Measurements from ENCODE around the gene ILDR1. TPM values are rescaled to one million over a fixed set of nuclear protein-coding genes. Genes with fewer than 3 reads are reported as not detected.

ILDR1 gene
- total RNA-seq, 1 donor from 2014 or later, result 0.34 TPM

DNA sequence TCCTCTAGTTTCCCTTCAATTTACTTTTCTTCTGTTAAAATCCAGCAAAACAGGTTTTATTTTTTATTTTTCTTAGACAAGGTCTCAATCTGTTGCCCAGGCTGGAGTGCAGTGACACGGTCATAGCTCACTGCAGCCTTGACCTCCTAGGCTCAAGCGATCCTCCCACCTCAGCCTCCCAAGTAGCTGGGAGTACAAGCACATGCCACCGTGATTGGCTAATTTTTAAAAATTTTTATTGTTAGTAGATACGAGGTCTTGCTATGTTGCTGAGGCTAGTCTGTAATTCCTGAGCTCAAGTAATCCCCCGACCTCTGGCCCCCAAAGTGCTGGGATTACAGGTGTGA is 41.6 kb downstream of the ILDR1 start:
- Mint-ChIP-seq H3K27me3 (ENCODE audit: insufficient read depth) (peaks cover 5% of the 10 kb centered on the region), H3K27ac (no peak overlapping the region), H3K4me3 (no peak overlapping the region), H3K36me3 (ENCODE audit: low read depth) (peaks cover 18% of the 10 kb centered on the region), H3K4me1 (ENCODE audit: low read depth) (peaks cover 30% of the 10 kb centered on the region), H3K9me3 (peaks cover 35% of the 10 kb centered on the region)
- intact Hi-C loops (cut with micrococcal nuclease), result loop anchor here (10.0 kb wide), 1 partner anchor 274 kb away; no protein-coding TSS in a partner anchor
- DNase-seq (ENCODE audit: low spot score), result no peak

GRCh38 chr3:121979734-121980449 is 42.2 kb downstream of the ILDR1 start:
- H3K27me3 Mint-ChIP-seq (ENCODE audit: insufficient read depth), result peaks cover 2% of the 10 kb centered on the region
- H3K27ac Mint-ChIP-seq, result no peak overlapping the region
- peaks cover 31% of the 10 kb centered on the region for H3K9me3 Mint-ChIP-seq
- DNase-seq (ENCODE audit: low spot score), result no peak
- H3K36me3 Mint-ChIP-seq (ENCODE audit: low read depth), result peaks cover 16% of the 10 kb centered on the region
- intact Hi-C loops (cut with micrococcal nuclease), result loop anchor here (10.0 kb wide), 1 partner anchor 275 kb away; no protein-coding TSS in a partner anchor
- H3K4me1 Mint-ChIP-seq (ENCODE audit: low read depth), result peaks cover 30% of the 10 kb centered on the region
- no peak overlapping the region for H3K4me3 Mint-ChIP-seq

DNA sequence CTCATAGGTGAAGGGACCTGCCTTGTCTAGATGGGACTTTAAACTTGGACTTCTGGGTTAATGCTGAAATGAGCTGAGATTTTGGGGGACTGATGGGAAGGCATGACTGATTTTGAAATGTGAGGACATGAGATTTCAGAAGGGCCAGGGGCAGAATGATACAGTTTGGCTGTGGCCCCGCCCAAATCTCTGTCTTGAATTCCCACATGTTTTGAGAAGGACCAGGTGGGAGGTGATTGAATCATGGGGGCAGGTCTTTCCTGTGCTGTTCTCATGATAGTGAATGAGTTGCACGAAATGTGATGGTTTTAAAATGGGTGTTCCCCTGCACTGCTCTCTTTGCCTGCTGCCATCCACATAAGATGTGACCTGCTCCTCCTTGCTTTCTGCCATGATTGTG is 42.8 kb downstream of the ILDR1 start:
- peaks cover 30% of the 10 kb centered on the region for H3K4me1 Mint-ChIP-seq (ENCODE audit: low read depth)
- H3K9me3 Mint-ChIP-seq, result peaks cover 24% of the 10 kb centered on the region
- H3K27ac Mint-ChIP-seq, result no peak overlapping the region
- no peak overlapping the region for H3K4me3 Mint-ChIP-seq
- peaks cover 13% of the 10 kb centered on the region for H3K36me3 Mint-ChIP-seq (ENCODE audit: low read depth)
- intact Hi-C loops (cut with micrococcal nuclease), result no loop called here
- H3K27me3 Mint-ChIP-seq (ENCODE audit: insufficient read depth), result peaks cover 2% of the 10 kb centered on the region
- no peak for DNase-seq (ENCODE audit: low spot score)

DNA sequence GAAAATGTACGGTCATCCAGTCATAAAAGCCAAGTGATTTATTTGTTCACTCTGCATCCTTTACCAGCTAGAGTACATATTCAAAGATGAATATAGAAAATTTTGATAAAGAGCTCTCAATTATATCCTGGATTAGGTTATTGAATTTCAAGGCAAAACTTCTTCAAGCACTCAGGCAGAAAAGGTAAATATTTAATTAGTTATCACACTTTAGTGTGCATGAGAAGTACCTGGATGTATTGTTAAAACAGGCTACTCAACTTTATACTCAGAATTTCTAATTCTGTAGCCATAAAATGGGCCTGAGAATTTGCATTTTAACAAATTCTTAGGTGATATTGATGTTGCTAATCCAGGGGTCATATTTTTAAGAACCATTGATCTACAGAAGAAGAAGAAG is 45.3 kb downstream of the ILDR1 start:
- H3K27me3 Mint-ChIP-seq (ENCODE audit: insufficient read depth), result no peaks in the 10 kb centered on the region
- H3K36me3 Mint-ChIP-seq (ENCODE audit: low read depth), result peaks cover 5% of the 10 kb centered on the region
- no peak for DNase-seq (ENCODE audit: low spot score)
- peaks cover 29% of the 10 kb centered on the region for H3K4me1 Mint-ChIP-seq (ENCODE audit: low read depth)
- no peak overlapping the region for H3K27ac Mint-ChIP-seq
- H3K9me3 Mint-ChIP-seq, result peaks cover 16% of the 10 kb centered on the region
- H3K4me3 Mint-ChIP-seq, result no peak overlapping the region
- intact Hi-C loops (cut with micrococcal nuclease), result no loop called here

- intact Hi-C loops (cut with micrococcal nuclease), result no loop called here
- no peaks in the 10 kb centered on the region for H3K27me3 Mint-ChIP-seq (ENCODE audit: insufficient read depth)
- H3K36me3 Mint-ChIP-seq (ENCODE audit: low read depth), result peaks cover 5% of the 10 kb centered on the region
- no peak overlapping the region for H3K4me3 Mint-ChIP-seq
- no peak for DNase-seq (ENCODE audit: low spot score)
- H3K9me3 Mint-ChIP-seq, result peaks cover 16% of the 10 kb centered on the region
- H3K27ac Mint-ChIP-seq, result no peak overlapping the region
- peaks cover 20% of the 10 kb centered on the region for H3K4me1 Mint-ChIP-seq (ENCODE audit: low read depth)
Observed at GRCh38 chr3:121975702-121976302, 46.2 kb downstream of the ILDR1 start.

DNA sequence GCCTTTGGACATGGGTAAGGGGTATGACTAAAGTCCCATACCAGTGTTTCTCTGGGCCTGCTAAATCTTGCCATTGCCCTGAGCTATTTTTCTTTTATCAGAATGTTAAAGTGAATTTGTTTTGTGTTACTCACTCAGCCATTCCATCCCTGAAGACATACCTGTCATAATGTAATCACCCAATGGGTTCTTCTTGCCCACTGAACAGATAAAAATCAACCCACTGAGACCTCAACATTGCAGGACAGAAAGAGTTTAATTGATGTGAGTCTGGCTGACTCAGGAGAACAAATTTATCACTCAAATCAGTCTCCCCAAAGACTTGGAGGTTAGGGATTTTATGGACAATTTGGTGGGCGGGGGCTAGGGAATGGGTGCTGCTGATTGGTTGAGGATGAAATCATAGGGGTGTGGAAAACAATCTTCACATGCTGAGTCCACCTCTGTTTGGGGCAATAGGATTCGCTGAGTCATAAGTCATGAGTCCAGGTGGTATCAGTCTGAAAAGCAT is 47.4 kb downstream of the ILDR1 start:
- H3K27ac Mint-ChIP-seq, result no peak overlapping the region
- no peak overlapping the region for H3K4me3 Mint-ChIP-seq
- H3K9me3 Mint-ChIP-seq, result peaks cover 19% of the 10 kb centered on the region
- no peak for DNase-seq (ENCODE audit: low spot score)
- intact Hi-C loops (cut with micrococcal nuclease), result no loop called here
- H3K27me3 Mint-ChIP-seq (ENCODE audit: insufficient read depth), result no peaks in the 10 kb centered on the region
- peaks cover 12% of the 10 kb centered on the region for H3K4me1 Mint-ChIP-seq (ENCODE audit: low read depth)
- peaks cover 5% of the 10 kb centered on the region for H3K36me3 Mint-ChIP-seq (ENCODE audit: low read depth)

- no peak for DNase-seq (ENCODE audit: low spot score)
- no peak overlapping the region for H3K4me3 Mint-ChIP-seq
Observed at GRCh38 chr3:121970047-121970446, 52.0 kb downstream of the ILDR1 start.

GRCh38 chr3:121969631-121970030 is 52.4 kb downstream of the ILDR1 start:
- Mint-ChIP-seq H3K4me1 (ENCODE audit: low read depth) (peaks cover 8% of the 10 kb centered on the region), H3K36me3 (ENCODE audit: low read depth) (no peaks in the 10 kb centered on the region), H3K27me3 (ENCODE audit: insufficient read depth) (peaks cover 4% of the 10 kb centered on the region), H3K27ac (no peak overlapping the region), H3K4me3 (no peak overlapping the region), H3K9me3 (peaks cover 24% of the 10 kb centered on the region)
- DNase-seq (ENCODE audit: low spot score), result no peak
- intact Hi-C loops (cut with micrococcal nuclease), result no loop called here

More at GRCh38 chr3:121970047-121970446, 52.0 kb downstream of the ILDR1 start:
- H3K27me3 Mint-ChIP-seq (ENCODE audit: insufficient read depth), result peaks cover 4% of the 10 kb centered on the region
- H3K27ac Mint-ChIP-seq, result no peak overlapping the region
- intact Hi-C loops (cut with micrococcal nuclease), result no loop called here
- no peaks in the 10 kb centered on the region for H3K36me3 Mint-ChIP-seq (ENCODE audit: low read depth)
- peaks cover 8% of the 10 kb centered on the region for H3K4me1 Mint-ChIP-seq (ENCODE audit: low read depth)
- H3K9me3 Mint-ChIP-seq, result peaks cover 21% of the 10 kb centered on the region

- Mint-ChIP-seq H3K4me3 (no peak overlapping the region), H3K27me3 (ENCODE audit: insufficient read depth) (peaks cover 10% of the 10 kb centered on the region), H3K4me1 (ENCODE audit: low read depth) (no peaks in the 10 kb centered on the region), H3K9me3 (peaks cover 30% of the 10 kb centered on the region), H3K36me3 (ENCODE audit: low read depth) (peaks cover 3% of the 10 kb centered on the region), H3K27ac (no peak overlapping the region)
- intact Hi-C loops (cut with micrococcal nuclease), result no loop called here
- DNase-seq (ENCODE audit: low spot score), result no peak
Observed at GRCh38 chr3:121963608-121964007, 58.4 kb downstream of the ILDR1 start.

DNA sequence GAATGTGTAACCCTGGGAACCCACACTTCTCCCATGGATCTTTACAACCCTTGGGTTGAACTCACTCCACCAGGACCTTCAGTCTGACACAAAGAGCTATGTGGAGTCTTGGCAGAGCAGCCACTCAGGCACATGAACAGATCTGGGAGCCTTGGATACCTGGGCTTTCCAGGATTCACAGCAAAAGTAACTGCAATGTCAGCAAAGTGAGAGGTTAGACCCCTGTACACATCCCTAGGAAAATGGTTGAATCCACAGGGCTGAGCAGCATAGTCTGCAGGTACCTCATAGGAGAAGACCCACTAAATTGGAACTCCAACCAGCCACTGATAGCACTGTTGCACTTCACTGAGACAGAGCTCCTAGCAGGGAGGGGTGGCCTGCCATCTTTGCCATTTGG is 59.6 kb downstream of the ILDR1 start:
- intact Hi-C loops (cut with micrococcal nuclease), result no loop called here
- Mint-ChIP-seq H3K27ac (no peak overlapping the region), H3K4me3 (no peak overlapping the region), H3K27me3 (ENCODE audit: insufficient read depth) (peaks cover 10% of the 10 kb centered on the region), H3K9me3 (peaks cover 25% of the 10 kb centered on the region), H3K4me1 (ENCODE audit: low read depth) (no peaks in the 10 kb centered on the region), H3K36me3 (ENCODE audit: low read depth) (peaks cover 5% of the 10 kb centered on the region)
- no peak for DNase-seq (ENCODE audit: low spot score)

- intact Hi-C loops (cut with micrococcal nuclease), result no loop called here
- no peak for DNase-seq (ENCODE audit: low spot score)
- no peaks in the 10 kb centered on the region for H3K4me1 Mint-ChIP-seq (ENCODE audit: low read depth)
- no peak overlapping the region for H3K27ac Mint-ChIP-seq
- H3K27me3 Mint-ChIP-seq (ENCODE audit: insufficient read depth), result peaks cover 8% of the 10 kb centered on the region
- peaks cover 5% of the 10 kb centered on the region for H3K36me3 Mint-ChIP-seq (ENCODE audit: low read depth)
- no peak overlapping the region for H3K4me3 Mint-ChIP-seq
- H3K9me3 Mint-ChIP-seq, result peaks cover 25% of the 10 kb centered on the region
Observed at GRCh38 chr3:121961283-121961682, 60.8 kb downstream of the ILDR1 start.

DNA sequence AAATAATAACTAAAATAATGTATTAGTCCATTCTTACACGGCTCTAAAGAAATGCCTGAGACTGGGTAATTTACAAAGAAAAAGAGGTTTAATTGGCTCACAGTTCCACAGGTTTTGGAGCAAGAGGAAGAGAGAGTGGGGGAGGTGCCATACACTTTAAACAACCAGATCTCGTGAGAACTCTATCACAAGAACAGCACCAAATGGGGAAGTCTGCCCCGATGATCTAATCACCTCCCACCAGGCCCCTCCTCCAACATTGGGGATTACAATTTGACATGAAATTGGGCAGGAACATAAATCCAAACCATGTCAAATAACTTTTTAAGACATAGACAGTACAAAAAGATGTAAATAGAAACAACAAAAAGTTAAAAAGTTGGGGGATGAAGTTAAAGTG is 63.2 kb downstream of the ILDR1 start:
- Mint-ChIP-seq H3K4me1 (ENCODE audit: low read depth) (no peaks in the 10 kb centered on the region), H3K9me3 (peaks cover 13% of the 10 kb centered on the region), H3K27ac (no peak overlapping the region), H3K27me3 (ENCODE audit: insufficient read depth) (no peaks in the 10 kb centered on the region), H3K36me3 (ENCODE audit: low read depth) (peaks cover 8% of the 10 kb centered on the region), H3K4me3 (no peak overlapping the region)
- no peak for DNase-seq (ENCODE audit: low spot score)
- intact Hi-C loops (cut with micrococcal nuclease), result no loop called here

GRCh38 chr3:121957674-121958415 is 64.2 kb downstream of the ILDR1 start:
- no peak for DNase-seq (ENCODE audit: low spot score)
- no peaks in the 10 kb centered on the region for H3K27me3 Mint-ChIP-seq (ENCODE audit: insufficient read depth)
- peaks cover 13% of the 10 kb centered on the region for H3K9me3 Mint-ChIP-seq
- peaks cover 8% of the 10 kb centered on the region for H3K36me3 Mint-ChIP-seq (ENCODE audit: low read depth)
- H3K4me3 Mint-ChIP-seq, result no peak overlapping the region
- H3K4me1 Mint-ChIP-seq (ENCODE audit: low read depth), result no peaks in the 10 kb centered on the region
- intact Hi-C loops (cut with micrococcal nuclease), result no loop called here
- no peak overlapping the region for H3K27ac Mint-ChIP-seq
